GM12878 (cell line): ENCODE data around the gene PCNP. TPM values are rescaled to one million over a fixed set of nuclear protein-coding genes. Genes with fewer than 3 reads are reported as not detected.
"Not testable (repeated sequence)": the region's sequence is repeated elsewhere in the genome, so short reads cannot be mapped to it uniquely, and the experiment has no call there.

Source experiments
- ATAC-seq: fragments of 200-7000 bp; cut with Tn5 transposase; 3 replicates; pipeline ENCODE4 v1.9.1; 2020; ENCODE audit warnings: mild to moderate bottlenecking, moderate library complexity
- BruUV-seq: library from RNA; stranded (reverse); fragments of 400-500 nt; replicated peaks from 2 replicates; lab custom pipeline; 2021; lab: Mats Ljungman, UMichigan
- CTCF ChIA-PET: fragments of 300-600 bp; sonication (Branson Sonifier 250); formaldehyde crosslinking; extraction: SDS; loops from one replicate; lab custom pipeline; 2021; ENCODE audit warnings: inconsistent platforms; lab: Yijun Ruan, JAX
- POLR2A ChIA-PET: fragments of 350-600 bp; formaldehyde crosslinking; extraction: SDS; loops from one replicate; lab custom pipeline; 2021; ENCODE audit warnings: inconsistent platforms; lab: Charles Lee
- RAD21 ChIA-PET: fragments of 300-600 bp; sonication (Branson Sonifier 250); formaldehyde crosslinking; loops from one replicate; lab custom pipeline; 2023; ENCODE audit warnings: antibody characterized with exemption; ENCODE audit not compliant: unreplicated experiment; lab: Charles Lee
- SMC1A ChIA-PET: fragments of 300-600 bp; sonication (Branson Sonifier 250); formaldehyde crosslinking; loops from one replicate; lab custom pipeline; 2023; ENCODE audit not compliant: unreplicated experiment, uncharacterized antibody; lab: Charles Lee
- DNase-seq: peaks from one replicate; pipeline ENCODE4 v3.0.0-alpha.2; 2011; ENCODE audit warnings: low read depth, low spot score
- FAIRE-seq: peaks from 3 replicates; lab custom pipeline; 2011; peaks lifted over from hg19 to GRCh38; lab: Jason Lieb, UNC
- H2AFZ ChIP-seq: 2 replicates; pipeline ENCODE4 v1.6.0; 2011; ENCODE audit warnings: low read depth, low read length, control low read depth; ENCODE audit not compliant: control insufficient read depth
- H3K27ac ChIP-seq: 2 replicates; pipeline ENCODE4 v1.5.1; 2011; ENCODE audit warnings: control low read depth; ENCODE audit not compliant: control insufficient read depth, insufficient read depth
- H3K27me3 ChIP-seq, 2 experiments: replicated peaks in 1 of 2; 2 replicates each; pipeline versions ENCODE4 v1.6.0 to v1.6.1; 2011; ENCODE audit warnings: low read length in 1 of 2; ENCODE audit not compliant: control insufficient read depth in 2 of 2, insufficient read depth in 2 of 2
- H3K36me3 ChIP-seq, 2 experiments: 2 replicates each; pipeline ENCODE4 v1.5.1; 2011; ENCODE audit warnings: low read length in 1 of 2; ENCODE audit not compliant: control insufficient read depth in 2 of 2, insufficient read depth in 2 of 2
- H3K4me1 ChIP-seq: 2 replicates; pipeline ENCODE4 v1.6.1; 2011; ENCODE audit warnings: mild to moderate bottlenecking, low read length, moderate library complexity, mixed read lengths; ENCODE audit not compliant: control insufficient read depth, insufficient read depth
- H3K4me2 ChIP-seq: 2 replicates; pipeline ENCODE4 v1.6.0; 2011; ENCODE audit warnings: control low read depth; ENCODE audit not compliant: control insufficient read depth, insufficient read depth
- H3K4me3 ChIP-seq: fragments of 200-600 bp; sonication (generic); 2 replicates; pipeline ENCODE4 v1.5.1; 2016
- H3K79me2 ChIP-seq: 2 replicates; pipeline ENCODE4 v1.6.0; 2011; ENCODE audit warnings: low read length; ENCODE audit not compliant: control insufficient read depth, insufficient read depth
- H3K9ac ChIP-seq: 2 replicates; pipeline ENCODE4 v1.8.0; 2011; ENCODE audit warnings: low read length, control low read depth, mixed read lengths; ENCODE audit not compliant: control insufficient read depth, insufficient read depth
- H3K9me3 ChIP-seq: replicated peaks from 3 replicates; pipeline ENCODE4 v1.5.1; 2011; ENCODE audit warnings: mild to moderate bottlenecking, low read length; ENCODE audit not compliant: control insufficient read depth, insufficient read depth
- H4K20me1 ChIP-seq: 2 replicates; pipeline ENCODE4 v1.6.0; 2011; ENCODE audit not compliant: control insufficient read depth, insufficient read depth
- CTCF ChIP-seq, 3 experiments: IDR thresholded peaks in 2 of 3; conservative IDR thresholded peaks in 1 of 3; 2 replicates each; pipeline ENCODE4 v1.5.1; 2011; ENCODE audit warnings: low read depth in 3 of 3, low read length in 3 of 3, mild to moderate bottlenecking in 3 of 3, control low read depth in 2 of 3, moderate library complexity in 2 of 3, inconsistent platforms in 1 of 3, mixed read lengths in 1 of 3; ENCODE audit not compliant: control insufficient read depth in 2 of 3, insufficient read depth in 1 of 3; ENCODE audit errors: extremely low read depth in 1 of 3
- KDM1A ChIP-seq: fragments of 200-600 bp; sonication (generic); IDR thresholded peaks from 2 replicates; pipeline ENCODE4 v1.6.1; 2016; ENCODE audit warnings: borderline replicate concordance
- MTA2 ChIP-seq: fragments of 450-650 bp; IDR thresholded peaks from 2 replicates; pipeline ENCODE4 v1.6.1; 2016; ENCODE audit warnings: low read depth, mild to moderate bottlenecking, moderate library complexity
- whole genome bisulfite sequencing: methylation state at CpG from one replicate; pipeline ENCODE4 v1.1.6; 2016; ENCODE audit warnings: low lambda C conversion rate; ENCODE audit not compliant: insufficient replicate concordance, insufficient coverage; ENCODE audit errors: missing lambda C conversion rate; 5-methylcytosine and 5-hydroxymethylcytosine counted together
- in situ Hi-C: fragments of 300-500 bp; cut with MboI; formaldehyde crosslinking; loops from 9 replicates; pipeline ENCODE4 v1.14.3; 2018; ENCODE audit warnings: mixed read lengths
- intact Hi-C: fragments of 100-400 bp; cut with micrococcal nuclease; formaldehyde crosslinking; loops from one replicate; pipeline ENCODE4 v1.14.2; 2022; ENCODE audit not compliant: unreplicated experiment
- polyA plus RNA-seq, 11 experiments: library from polyadenylated mRNA; depleted of rRNA in 4 of 11; unstranded in 6 of 11; stranded (reverse) in 5 of 11; fragments of >200 nt; fragmentation: Nextera tagmentation in 4 of 11; fragmentation: Illumina TruSeq in 1 of 11; extraction: Ambion mirVana in 4 of 11; extraction: Trizol in 1 of 11; gene quantifications; 1 replicate in 1 of 11; 2 replicates in 10 of 11; pipeline versions ENCODE4 v1.2.1 to v1.2.3, GENCODE V29; 2011 to 2016; ENCODE audit warnings: inconsistent platforms in 2 of 11, missing spikeins in 2 of 11, low read depth in 1 of 11
- total RNA-seq, 4 experiments: library from RNA; depleted of rRNA in 3 of 4; stranded (reverse); fragments of >200 nt in 3 of 4; fragmentation: Illumina TruSeq in 1 of 4; extraction: Trizol in 1 of 4; gene quantifications; 2 replicates each; pipeline versions ENCODE4 v1.2.1 to v1.2.3, GENCODE V29; 2013 to 2021

Gene PCNP
- total and polyA plus RNA-seq, 10 of the 15 experiments (the other 5 are each of a cell fraction or from before 2014, with no cell fraction given), result 49.8 to 179 (median 109) TPM

GRCh38 chr3:101549473-101549872 lies 24.5 kb upstream of the PCNP start:
- no peak for FAIRE-seq
- Histone ChIP-seq H3K4me3 (no peak overlapping the region), H3K4me1 (no peaks in the 10 kb centered on the region), H3K9ac (no peak overlapping the region), H3K4me2 (no peak overlapping the region), H3K27me3 (no peaks in the 10 kb centered on the region), H3K79me2 (no peaks in the 10 kb centered on the region), H3K9me3 (no peaks in the 10 kb centered on the region), H2AFZ (no peak overlapping the region), H3K27ac (no peak overlapping the region), H3K36me3 (no peaks in the 10 kb centered on the region), H4K20me1 (no peaks in the 10 kb centered on the region)
- WGBS, result 0% methylated on average over 1 of the region's 1 CpG
- ChIA-PET POLR2A (interaction anchor here (0.7 to 0.8 kb wide), 2 partner anchors 14 to 48 kb away, joined by 3 to 4 read pairs; no protein-coding TSS in a partner anchor), SMC1A (no interaction called here), CTCF (no interaction called here), RAD21 (no interaction called here)
- in situ Hi-C loops (no loop called here), intact Hi-C loops (no loop called here)
- TF ChIP-seq CTCF (IDR thresholded peaks at IDR 0.05 in 2 of 3, conservative IDR thresholded peaks at IDR 0.05 in 1 of 3; ENCODE audit: control insufficient read depth in 2 of 3, extremely low read depth in 1 of 3, insufficient read depth in 1 of 3, low read depth in 3 of 3, low read length in 3 of 3) (no peak), KDM1A (no peak), MTA2 (no peak)
- no TSS peak for BruUV-seq
- DNase-seq, result no peak
- no peak for ATAC-seq

GRCh38 chr3:101551359-101552081 lies 22.5 kb upstream of the PCNP start:
- H2AFZ ChIP-seq, DNase-seq, BruUV-seq, H3K4me1 ChIP-seq, H4K20me1 ChIP-seq, H3K4me2 ChIP-seq, CTCF ChIA-PET, FAIRE-seq, ATAC-seq, H3K9ac ChIP-seq, SMC1A ChIA-PET, H3K27ac ChIP-seq, H3K79me2 ChIP-seq, H3K36me3 ChIP-seq, H3K27me3 ChIP-seq, H3K4me3 ChIP-seq, RAD21 ChIA-PET, H3K9me3 ChIP-seq, intact Hi-C loops, in situ Hi-C loops, POLR2A ChIA-PET: not testable (repeated sequence)
- 86% methylated on average over 36 of the region's 50 CpGs for WGBS

GRCh38 chr3:101553381-101553780 lies 20.6 kb upstream of the PCNP start:
- H3K4me3 ChIP-seq, H3K36me3 ChIP-seq, H3K27me3 ChIP-seq, H3K9me3 ChIP-seq, H3K4me1 ChIP-seq, BruUV-seq, intact Hi-C loops, FAIRE-seq, H3K4me2 ChIP-seq, H2AFZ ChIP-seq, RAD21 ChIA-PET, POLR2A ChIA-PET, H3K79me2 ChIP-seq, H3K27ac ChIP-seq, DNase-seq, in situ Hi-C loops, H4K20me1 ChIP-seq, H3K9ac ChIP-seq, CTCF ChIA-PET, ATAC-seq: not testable (repeated sequence)
- 71% methylated on average over 5 of the region's 5 CpGs for WGBS
- SMC1A ChIA-PET, result interaction anchor here (0.8 kb wide), 1 partner anchor 10 kb away, joined by 3 read pairs; no protein-coding TSS in a partner anchor
